ENCODE measurements around the gene HOMEZ.
"Not testable (repeated sequence)": the region's sequence is repeated elsewhere in the genome, so short reads cannot be mapped to it uniquely, and the experiment has no call there.

Gene HOMEZ

DNA sequence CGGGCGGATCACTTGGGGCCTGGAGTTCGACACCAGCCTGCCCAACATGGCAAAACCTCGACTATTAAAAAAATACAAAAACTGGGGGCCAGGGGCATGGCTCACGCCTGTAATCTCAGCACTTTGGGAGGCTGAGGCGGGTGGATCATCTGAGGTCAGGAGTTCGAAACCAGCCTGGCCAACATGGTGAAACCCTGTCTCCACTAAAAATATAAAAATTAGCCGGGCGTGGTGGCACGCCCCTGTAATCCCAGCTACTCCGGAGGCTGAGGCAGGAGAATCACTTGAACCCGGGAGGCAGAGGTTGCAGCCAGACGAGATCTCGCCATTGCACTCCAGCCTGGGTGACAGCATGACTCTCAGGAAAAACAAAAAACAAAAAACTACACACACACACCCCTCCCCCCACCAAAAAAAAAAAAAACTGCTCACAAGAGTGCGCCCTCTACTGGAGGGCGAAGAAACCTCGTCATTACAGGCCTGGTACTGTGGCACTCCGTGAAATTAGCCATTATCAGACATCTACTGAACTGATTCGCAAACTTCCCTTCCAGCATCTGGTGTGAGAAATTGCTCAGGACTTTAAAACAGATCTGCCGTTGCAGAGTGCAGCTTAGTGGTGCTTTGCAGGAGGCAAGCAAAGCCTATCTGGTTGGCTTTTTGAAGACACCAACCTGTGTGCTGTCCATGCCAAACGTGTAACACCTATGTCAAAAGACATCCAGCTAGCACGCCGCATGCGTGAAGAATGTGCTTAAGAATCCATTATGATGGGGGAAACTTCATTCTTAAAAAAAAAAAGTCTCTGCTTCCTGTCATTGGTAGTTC is 9.0 kb upstream of the HOMEZ start:
- Histone ChIP-seq H3K9ac (ENCODE audit: insufficient read length) (no peak overlapping the region), H3K27ac (peak overlapping the region; percentile 48; the same call in 1 of the 2 replicates), H3K36me3 (ENCODE audit: insufficient read depth, low read length) (no peaks in the 10 kb centered on the region), H3K4me3 (no peak overlapping the region), H3K9me3 (ENCODE audit: low read depth, low read length) (no peaks in the 10 kb centered on the region)
- TF ChIP-seq POLR2AphosphoS5 (IDR thresholded peaks at IDR 0.05; ENCODE audit: borderline replicate concordance, low read depth, low read length) (peak; percentile 26; the same call in 1 of the 2 replicates), EZH2 (IDR thresholded peaks at IDR 0.05) (no peak), FOXP2 (optimal IDR thresholded peaks at IDR 0.05; ENCODE audit: control extremely low read depth, extremely low read length, insufficient read depth) (no peak)
- DNase-seq (ENCODE audit: low read depth, low spot score) = no peak

DNA sequence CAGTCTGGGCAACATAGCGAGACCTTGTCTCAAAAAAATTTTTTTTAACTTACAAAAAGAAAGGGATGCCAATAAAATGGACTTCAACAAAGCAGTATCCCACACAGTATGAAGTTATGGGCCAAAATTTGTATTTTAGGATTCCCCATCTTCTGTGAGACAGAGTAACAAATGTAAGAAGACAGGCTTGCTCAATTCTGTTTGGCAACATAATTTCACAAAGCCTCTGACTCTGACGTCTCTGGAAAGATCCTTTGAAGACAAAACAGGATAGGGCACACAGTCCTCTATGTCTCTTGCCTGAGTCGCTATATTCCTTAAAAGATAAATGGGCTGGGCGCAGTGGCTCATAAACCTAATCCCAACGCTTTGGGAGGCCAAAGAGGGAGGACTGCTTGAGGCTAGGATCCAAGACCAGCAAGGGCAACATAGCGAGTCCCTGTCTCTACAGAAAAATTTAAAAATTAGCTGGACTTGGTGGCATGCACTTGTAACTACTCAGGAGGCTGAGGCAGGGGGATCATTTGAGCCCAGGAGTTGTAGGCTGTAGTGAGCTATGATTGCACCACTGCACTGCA is 1.1 kb upstream of the HOMEZ start:
- Histone ChIP-seq H3K9me3 (ENCODE audit: low read depth, low read length) (no peaks in the 10 kb centered on the region), H3K36me3 (ENCODE audit: insufficient read depth, low read length) (no peaks in the 10 kb centered on the region), H3K4me3 (peak overlapping the region; percentile 98), H3K27ac (peak overlapping the region; percentile 71), H3K9ac (ENCODE audit: insufficient read length) (peak overlapping the region; percentile 84)
- no peak for DNase-seq (ENCODE audit: low read depth, low spot score)
- no peak for TF ChIP-seq POLR2AphosphoS5 (IDR thresholded peaks at IDR 0.05; ENCODE audit: borderline replicate concordance, low read depth, low read length)
- TF ChIP-seq FOXP2 (optimal IDR thresholded peaks at IDR 0.05; ENCODE audit: control extremely low read depth, extremely low read length, insufficient read depth) = no peak
- TF ChIP-seq EZH2 (IDR thresholded peaks at IDR 0.05) = no peak

- peak overlapping the region; percentile 91 for H3K9ac ChIP-seq (ENCODE audit: insufficient read length)
- no peaks in the 10 kb centered on the region for H3K9me3 ChIP-seq (ENCODE audit: low read depth, low read length)
- no peak overlapping the region; the same call in 1 of the 2 replicates for H3K27ac ChIP-seq
- no peak for DNase-seq (ENCODE audit: low read depth, low spot score)
- no peaks in the 10 kb centered on the region for H3K36me3 ChIP-seq (ENCODE audit: insufficient read depth, low read length)
- TF ChIP-seq POLR2AphosphoS5 (IDR thresholded peaks at IDR 0.05; ENCODE audit: borderline replicate concordance, low read depth, low read length) = no peak
- TF ChIP-seq EZH2 (IDR thresholded peaks at IDR 0.05) = no peak
- no peak for TF ChIP-seq FOXP2 (optimal IDR thresholded peaks at IDR 0.05; ENCODE audit: control extremely low read depth, extremely low read length, insufficient read depth)
- H3K4me3 ChIP-seq = peak overlapping the region; percentile 98
Measured at GRCh38 chr14:23285530-23286019, 357 bp downstream of the HOMEZ start.

- Histone ChIP-seq H3K27ac (no peak overlapping the region), H3K9ac (ENCODE audit: insufficient read length) (peak overlapping the region; percentile 91), H3K36me3 (ENCODE audit: insufficient read depth, low read length) (no peaks in the 10 kb centered on the region), H3K4me3 (peak overlapping the region; percentile 98), H3K9me3 (ENCODE audit: low read depth, low read length) (no peaks in the 10 kb centered on the region)
- TF ChIP-seq FOXP2 (optimal IDR thresholded peaks at IDR 0.05; ENCODE audit: control extremely low read depth, extremely low read length, insufficient read depth) = no peak
- TF ChIP-seq POLR2AphosphoS5 (IDR thresholded peaks at IDR 0.05; ENCODE audit: borderline replicate concordance, low read depth, low read length) = no peak
- no peak for TF ChIP-seq EZH2 (IDR thresholded peaks at IDR 0.05)
- DNase-seq (ENCODE audit: low read depth, low spot score) = no peak
Measured at GRCh38 chr14:23284654-23285529, 1.0 kb downstream of the HOMEZ start.

- Histone ChIP-seq H3K9me3 (ENCODE audit: low read depth, low read length) (no peaks in the 10 kb centered on the region), H3K4me3 (no peak overlapping the region), H3K27ac (no peak overlapping the region), H3K36me3 (ENCODE audit: insufficient read depth, low read length) (no peaks in the 10 kb centered on the region), H3K9ac (ENCODE audit: insufficient read length) (no peak overlapping the region)
- TF ChIP-seq EZH2 (IDR thresholded peaks at IDR 0.05) (no peak), FOXP2 (optimal IDR thresholded peaks at IDR 0.05; ENCODE audit: control extremely low read depth, extremely low read length, insufficient read depth) (no peak), POLR2AphosphoS5 (IDR thresholded peaks at IDR 0.05; ENCODE audit: borderline replicate concordance, low read depth, low read length) (no peak)
- no peak for DNase-seq (ENCODE audit: low read depth, low spot score)
Measured at GRCh38 chr14:23281247-23281646, 4.7 kb downstream of the HOMEZ start.

DNA sequence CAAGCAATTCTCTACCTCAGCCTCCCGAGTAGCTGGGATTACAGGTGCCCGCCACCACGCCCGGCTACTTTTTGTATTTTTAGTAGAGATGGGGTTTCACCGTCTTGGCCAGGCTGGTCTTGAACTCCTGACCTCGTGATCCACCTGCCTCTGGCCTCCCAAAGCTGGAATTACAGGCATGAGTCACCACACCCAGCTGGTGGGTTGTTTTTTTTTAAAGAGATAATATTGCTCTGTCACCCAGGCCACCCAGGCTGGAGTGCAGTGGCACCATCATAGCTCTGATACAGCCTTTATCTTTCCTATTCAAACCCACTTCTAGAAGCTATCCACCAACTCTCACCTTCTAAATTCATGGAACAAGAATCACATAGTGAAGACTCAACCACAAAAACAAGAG is 8.0 kb downstream of the HOMEZ start:
- H3K27ac ChIP-seq; H3K9me3 ChIP-seq (ENCODE audit: low read depth, low read length); H3K36me3 ChIP-seq (ENCODE audit: insufficient read depth, low read length); H3K9ac ChIP-seq (ENCODE audit: insufficient read length); H3K4me3 ChIP-seq; DNase-seq (ENCODE audit: low read depth, low spot score): not testable (repeated sequence)

DNA sequence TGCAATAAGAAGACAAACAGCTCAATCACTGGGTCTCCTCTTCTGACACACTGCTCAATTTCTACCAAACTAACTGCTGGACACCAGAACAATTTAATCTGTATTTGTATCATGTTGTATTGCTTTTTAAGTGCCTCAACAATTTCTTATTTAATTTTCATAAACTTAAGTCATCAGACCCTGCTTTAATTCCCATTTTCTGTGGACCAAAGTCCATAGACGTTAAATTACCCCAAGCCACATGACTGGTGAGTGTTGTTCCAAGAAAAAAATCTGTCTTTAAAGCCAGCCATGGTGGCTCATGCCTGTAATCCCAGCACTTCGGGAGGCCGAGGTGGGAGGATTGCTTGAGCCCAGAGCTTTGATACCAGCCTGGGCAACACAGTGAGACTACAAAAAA is 8.7 kb downstream of the HOMEZ start:
- no peak overlapping the region for H3K4me3 ChIP-seq
- DNase-seq (ENCODE audit: low read depth, low spot score) = no peak
- H3K9me3 ChIP-seq (ENCODE audit: low read depth, low read length) = no peaks in the 10 kb centered on the region
- H3K27ac ChIP-seq = no peak overlapping the region
- no peaks in the 10 kb centered on the region for H3K36me3 ChIP-seq (ENCODE audit: insufficient read depth, low read length)
- H3K9ac ChIP-seq (ENCODE audit: insufficient read length) = no peak overlapping the region
- TF ChIP-seq EZH2 (IDR thresholded peaks at IDR 0.05) = no peak

GRCh38 chr14:23275412-23275811 is 10.5 kb downstream of the HOMEZ start:
- H3K9ac ChIP-seq (ENCODE audit: insufficient read length) = no peak overlapping the region
- H3K27ac ChIP-seq = no peak overlapping the region
- no peaks in the 10 kb centered on the region for H3K9me3 ChIP-seq (ENCODE audit: low read depth, low read length)
- H3K4me3 ChIP-seq = no peak overlapping the region
- TF ChIP-seq EZH2 (IDR thresholded peaks at IDR 0.05) = no peak
- TF ChIP-seq POLR2AphosphoS5 (IDR thresholded peaks at IDR 0.05; ENCODE audit: borderline replicate concordance, low read depth, low read length) = no peak
- TF ChIP-seq FOXP2 (optimal IDR thresholded peaks at IDR 0.05; ENCODE audit: control extremely low read depth, extremely low read length, insufficient read depth) = no peak
- H3K36me3 ChIP-seq (ENCODE audit: insufficient read depth, low read length) = no peaks in the 10 kb centered on the region
- DNase-seq (ENCODE audit: low read depth, low spot score) = no peak
